PFSK-1 (cell line): ENCODE results near the gene ZSCAN9.

ENCODE experiments used
- POLR2AphosphoS5 ChIP-seq: IDR thresholded peaks from 2 replicates; pipeline ENCODE4 v1.6.1; 2012; ENCODE audit warnings: low read depth, mild to moderate bottlenecking, control low read depth, low read length, moderate library complexity
- REST ChIP-seq, 2 experiments: IDR thresholded peaks; 2 replicates each; pipeline versions ENCODE4 v1.6.1 to v1.8.0; 2011 to 2012; ENCODE audit warnings: low read depth in 2 of 2, low read length in 2 of 2, control low read depth in 1 of 2, inconsistent platforms in 1 of 2, mild to moderate bottlenecking in 1 of 2, moderate library complexity in 1 of 2; ENCODE audit not compliant: insufficient read depth in 1 of 2
- SIN3A ChIP-seq: IDR thresholded peaks from 2 replicates; pipeline ENCODE4 v1.6.1; 2012; ENCODE audit warnings: mild to moderate bottlenecking, low read length, moderate library complexity, borderline replicate concordance; ENCODE audit not compliant: insufficient read depth
- TAF1 ChIP-seq: IDR thresholded peaks from 2 replicates; pipeline ENCODE4 v1.6.1; 2012; ENCODE audit warnings: low read length, control low read depth, borderline replicate concordance; ENCODE audit not compliant: insufficient read depth

DNA sequence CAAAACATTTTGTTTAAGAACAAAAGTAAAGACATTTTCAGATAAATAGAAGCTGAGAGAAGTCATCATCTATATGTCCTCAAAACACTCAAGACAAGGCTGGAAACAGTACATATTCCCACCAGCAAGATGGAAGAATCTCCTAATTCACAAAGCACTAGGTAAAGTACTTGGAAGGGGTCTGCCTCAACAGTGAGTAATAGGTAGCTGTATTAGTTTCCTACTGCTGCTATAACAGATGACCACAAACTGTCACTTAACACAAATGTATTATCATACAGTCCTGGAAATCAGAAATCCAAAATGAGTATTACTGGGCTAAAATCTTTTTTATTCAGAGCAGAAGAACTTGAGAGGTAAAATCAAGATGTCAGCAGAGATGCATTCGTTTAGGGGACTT lies 42.8 kb upstream of the ZSCAN9 start:
- TF ChIP-seq REST (IDR thresholded peaks at IDR 0.05; ENCODE audit: insufficient read depth in 1 of 2, low read depth in 2 of 2, low read length in 2 of 2) (no peak), POLR2AphosphoS5 (no peak), TAF1 (no peak), SIN3A (no peak)
